GM04504 (cell line): ENCODE results near the gene GINS2.

Experiments used
- DNase-seq: peaks from one replicate; pipeline ENCODE4 v3.0.0-alpha.2; 2012; ENCODE audit warnings: low read depth

GINS2 gene

GRCh38 chr16:85639529-85640253, 49.1 kb downstream of the GINS2 start:
- no peak for DNase-seq

DNA sequence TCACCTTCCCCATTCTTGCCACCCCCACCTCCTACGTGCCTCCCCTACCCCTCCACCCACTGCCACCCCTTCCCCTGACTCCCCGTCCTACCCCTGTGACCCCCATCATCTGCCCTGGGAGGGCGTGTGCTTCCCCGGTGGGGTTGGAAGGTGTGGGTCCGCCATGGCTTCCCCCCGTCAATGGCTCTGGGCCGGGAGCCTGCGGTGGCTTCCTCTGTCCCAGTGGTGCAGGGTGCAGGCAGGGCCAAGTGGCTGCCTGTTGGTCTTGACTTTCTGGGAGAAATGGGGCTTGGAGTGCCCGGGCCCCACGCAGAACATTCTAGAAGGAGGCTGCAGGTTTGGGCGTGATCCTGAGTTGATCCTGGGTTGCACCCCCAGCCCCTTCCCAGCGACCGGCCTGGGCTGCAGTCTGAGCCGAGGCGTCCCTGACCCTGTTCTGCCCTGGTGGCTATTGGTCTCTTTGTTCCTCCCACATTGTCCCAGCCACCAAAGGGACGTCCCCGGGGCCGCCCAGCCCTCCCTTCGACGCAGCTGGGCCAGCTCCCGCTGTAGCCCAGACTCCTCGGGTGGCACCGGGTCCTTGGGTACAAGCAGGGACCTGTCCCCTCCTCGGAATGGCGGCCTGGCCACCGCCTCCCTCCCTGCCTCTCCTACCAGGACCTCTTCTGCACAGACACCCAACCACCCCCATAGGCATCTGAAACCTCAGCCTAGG, 49.9 kb downstream of the GINS2 start:
- DNase-seq, result no peak

GRCh38 chr16:85637808-85638647, 50.7 kb downstream of the GINS2 start:
- DNase-seq, result no peak

DNA sequence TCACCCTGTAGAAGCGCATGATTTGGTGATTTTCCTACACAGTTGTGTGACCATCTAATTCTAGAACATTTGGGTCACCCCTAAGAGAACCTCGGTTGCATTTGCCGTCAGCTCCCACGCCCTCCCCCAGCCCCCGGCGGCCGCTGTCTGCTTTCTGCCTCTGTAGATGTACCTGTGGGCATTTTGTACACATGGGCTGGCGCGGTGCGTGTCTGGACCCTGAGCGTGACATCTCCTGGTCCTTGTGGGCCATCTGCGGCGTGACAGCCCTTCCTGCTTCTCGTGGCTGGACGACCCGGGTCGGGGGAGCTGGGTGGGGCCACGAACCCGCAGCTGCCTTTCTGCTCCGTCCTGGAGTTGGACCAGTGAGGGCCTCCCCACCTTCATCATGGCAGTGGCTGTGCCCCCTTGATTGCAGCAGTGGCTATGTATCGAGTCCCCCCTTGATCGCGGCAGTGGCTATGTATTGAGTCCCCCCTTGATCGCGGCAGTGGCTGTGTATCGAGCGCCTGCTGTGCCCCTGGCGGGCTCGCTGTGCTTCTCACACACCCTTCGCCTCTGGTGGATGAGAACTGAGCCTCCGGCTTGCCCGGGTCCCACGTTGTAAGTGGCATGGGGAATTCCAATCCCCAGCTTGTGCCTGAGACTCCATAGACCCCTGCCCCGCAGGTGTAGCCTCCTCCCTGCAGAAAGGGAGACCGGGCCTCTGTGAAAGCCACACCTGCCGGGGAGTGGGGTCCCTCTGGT, 51.5 kb downstream of the GINS2 start:
- no peak for DNase-seq

- no peak for DNase-seq
Measured at GRCh38 chr16:85636234-85636812, 52.4 kb downstream of the GINS2 start.

DNA sequence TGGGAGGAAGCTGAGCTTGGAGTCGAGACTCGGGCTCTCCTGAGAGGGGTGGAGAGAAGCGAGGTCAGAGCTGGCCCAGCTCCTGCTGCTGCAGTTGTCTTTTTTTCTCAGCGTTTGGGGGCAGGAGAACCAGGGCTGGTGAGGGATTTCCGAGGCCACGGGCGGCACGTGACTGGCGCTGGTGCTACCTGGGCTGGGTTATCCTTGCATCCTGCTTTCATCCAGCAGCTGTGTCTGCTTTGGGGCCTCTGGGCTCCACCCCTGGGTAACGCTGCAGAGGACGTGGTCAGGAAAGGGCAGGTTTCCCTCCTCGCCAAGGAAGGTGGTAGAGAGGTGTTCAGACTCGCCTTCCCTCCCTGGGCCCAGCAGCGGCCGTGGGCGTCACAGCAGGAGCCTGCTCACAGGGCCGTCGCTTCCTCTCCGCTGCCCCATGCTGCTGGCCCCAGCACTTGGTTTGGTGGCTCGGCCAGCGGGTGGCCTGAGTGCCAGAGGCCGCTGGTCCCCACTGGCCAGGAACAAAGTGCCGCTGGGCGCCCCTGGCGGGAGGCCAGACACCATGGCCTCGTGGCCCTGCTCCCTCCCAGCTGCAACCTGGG, 53.1 kb downstream of the GINS2 start:
- no peak for DNase-seq

- no peak for DNase-seq
Measured at GRCh38 chr16:85634747-85635544, 53.8 kb downstream of the GINS2 start.

GRCh38 chr16:85633888-85634287, 54.9 kb downstream of the GINS2 start:
- no peak for DNase-seq

- no peak for DNase-seq
Measured at GRCh38 chr16:85633438-85633743, 55.4 kb downstream of the GINS2 start.

GRCh38 chr16:85632709-85633437, 55.9 kb downstream of the GINS2 start:
- no peak for DNase-seq

DNA sequence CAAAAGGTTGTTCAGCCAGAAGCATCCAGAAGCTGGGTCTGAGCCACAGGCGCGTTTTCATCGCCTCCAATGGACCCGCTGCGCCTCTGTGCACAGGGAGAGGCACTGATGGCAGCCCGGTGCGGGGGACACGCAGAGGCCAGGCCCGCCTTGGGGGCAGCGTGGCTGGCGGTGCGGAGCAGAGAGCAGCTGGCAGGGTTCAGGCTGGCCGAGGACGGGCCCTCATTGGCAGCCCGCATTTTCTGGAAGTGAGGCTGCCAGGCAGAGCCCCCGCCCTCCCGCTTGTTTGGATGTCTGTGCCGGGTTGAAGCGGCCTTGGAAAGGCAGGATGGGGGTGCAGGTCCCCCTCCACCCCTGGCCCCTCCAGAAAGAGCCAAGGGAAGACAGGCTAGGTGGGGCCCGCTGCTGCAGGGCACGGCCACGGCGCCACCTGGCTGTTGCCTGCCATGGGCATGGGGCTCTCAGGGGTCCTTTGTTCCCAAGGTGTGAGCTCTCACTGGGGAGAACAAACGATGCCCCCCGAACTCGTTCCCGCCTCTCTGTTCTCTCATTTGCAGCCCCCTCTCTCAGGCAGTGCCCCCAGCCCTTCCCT, 56.9 kb downstream of the GINS2 start:
- no peak for DNase-seq

DNA sequence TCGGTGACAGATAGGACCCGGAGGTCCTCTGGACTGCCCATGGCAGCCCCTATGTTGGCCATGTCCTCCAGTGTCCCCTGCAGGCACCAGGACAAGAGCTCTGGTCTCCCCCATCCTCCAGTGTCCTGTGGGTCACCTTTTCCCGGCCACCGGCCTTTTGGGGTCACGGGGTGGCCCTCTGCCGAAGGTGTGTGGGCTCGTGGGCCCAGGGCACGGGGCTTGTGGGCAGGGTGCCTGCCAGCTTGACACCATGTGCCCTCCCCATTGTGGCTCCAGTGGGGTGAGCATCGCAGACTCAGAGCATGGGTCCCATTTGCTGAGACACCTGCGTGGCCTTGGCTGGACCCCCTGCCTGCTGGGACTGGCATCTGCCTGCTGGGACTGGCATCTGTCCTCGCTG, 57.5 kb downstream of the GINS2 start:
- no peak for DNase-seq

- no peak for DNase-seq
Measured at GRCh38 chr16:85629853-85630252, 58.9 kb downstream of the GINS2 start.

- DNase-seq, result no peak
Measured at GRCh38 chr16:85629326-85629725, 59.4 kb downstream of the GINS2 start.

DNA sequence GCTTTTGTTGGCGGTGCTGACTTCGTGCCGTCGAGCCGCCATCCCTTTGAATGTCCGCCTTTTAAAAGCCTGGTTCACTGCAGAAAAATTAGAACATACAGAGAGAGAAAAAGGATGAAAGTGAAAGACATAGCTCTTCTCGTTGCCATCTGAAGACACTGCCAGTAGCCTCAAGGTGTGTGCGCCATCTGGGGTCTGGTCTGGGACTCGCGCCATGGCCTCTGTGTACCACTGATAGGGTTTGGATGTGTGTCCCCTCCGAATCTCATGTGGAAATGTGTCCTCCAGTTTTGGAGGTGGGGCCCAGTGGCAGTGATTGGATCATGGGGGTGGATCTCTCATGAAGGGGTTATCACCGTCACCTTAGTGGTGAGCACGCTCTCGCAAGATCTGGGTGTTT, 60.1 kb downstream of the GINS2 start:
- DNase-seq, result no peak

DNA sequence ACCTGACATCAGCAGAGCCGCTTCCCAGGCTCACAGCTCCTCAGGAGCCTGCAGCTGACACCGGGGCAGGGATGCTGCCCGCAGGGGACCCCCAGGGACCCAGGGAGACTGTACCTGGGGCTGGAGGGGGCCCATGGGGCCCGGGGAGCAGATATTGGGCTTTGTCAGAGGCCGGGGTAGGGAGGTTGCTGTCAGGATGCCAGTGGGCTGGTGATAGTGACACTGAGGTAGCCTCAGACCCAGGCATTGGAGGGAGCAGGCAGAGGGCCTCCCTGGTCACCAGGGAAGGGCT, 60.5 kb downstream of the GINS2 start:
- no peak for DNase-seq

- DNase-seq, result no peak
Measured at GRCh38 chr16:85627526-85628264, 61.1 kb downstream of the GINS2 start.

GRCh38 chr16:85627089-85627488, 61.7 kb downstream of the GINS2 start:
- no peak for DNase-seq
